Measurements from ENCODE around the gene FUT6.
"Not testable (repeated sequence)": the region's sequence is repeated elsewhere in the genome, so short reads cannot be mapped to it uniquely, and the experiment has no call there.

The FUT6 gene

GRCh38 chr19:5851302-5851701, 11.8 kb upstream of the FUT6 start, which contains the start of gene FUT3:
FUT3 (minus strand) TSS chr19:5851449.
- no peaks in the 10 kb centered on the region for H3F3A ChIP-seq (ENCODE audit: low read depth)
- H3K9me3 ChIP-seq (ENCODE audit: insufficient read depth, low read depth, low read length) = no peaks in the 10 kb centered on the region
- H3K9ac ChIP-seq (ENCODE audit: low read depth, low read length, poor library complexity, severe bottlenecking) = no peak within 1 kb of the TSS
- no peaks in the 10 kb centered on the region for H3K79me2 ChIP-seq (ENCODE audit: insufficient read depth, low read length)
- H2AFZ ChIP-seq (ENCODE audit: low read length) = no peak within 1 kb of the TSS
- no peaks in the 10 kb centered on the region for H4K20me1 ChIP-seq (ENCODE audit: insufficient read depth, low read length, poor library complexity, severe bottlenecking)
- no peak within 1 kb of the TSS for H3K4me2 ChIP-seq (ENCODE audit: low read depth, low read length, poor library complexity, severe bottlenecking)
- no peak within 1 kb of the TSS for H3K4me3 ChIP-seq (ENCODE audit: low read length, poor library complexity, severe bottlenecking)
- TF ChIP-seq CTCF (conservative IDR thresholded peaks at IDR 0.05; ENCODE audit: low read length) = no peak
- no peak for TF ChIP-seq EZH2phosphoT487 (IDR thresholded peaks at IDR 0.05; ENCODE audit: borderline replicate concordance)
- H3K27me3 ChIP-seq (ENCODE audit: insufficient read depth, low read length, poor library complexity, severe bottlenecking) = no peaks in the 10 kb centered on the region
- no peaks in the 10 kb centered on the region for H3K36me3 ChIP-seq (ENCODE audit: insufficient read depth, low read length)
- no peaks in the 10 kb centered on the region for H3K4me1 ChIP-seq (ENCODE audit: insufficient read depth, low read length, poor library complexity, severe bottlenecking)
- no peaks in the 10 kb centered on the region for H3K9me2 ChIP-seq (replicated peaks; ENCODE audit: low read depth, low read length)

GRCh38 chr19:5850743-5851293, 11.3 kb upstream of the FUT6 start:
- Histone ChIP-seq H4K20me1 (ENCODE audit: insufficient read depth, low read length, poor library complexity, severe bottlenecking) (no peaks in the 10 kb centered on the region), H2AFZ (ENCODE audit: low read length) (no peak overlapping the region), H3K9ac (ENCODE audit: low read depth, low read length, poor library complexity, severe bottlenecking) (no peak overlapping the region), H3K4me2 (ENCODE audit: low read depth, low read length, poor library complexity, severe bottlenecking) (no peak overlapping the region), H3K4me1 (ENCODE audit: insufficient read depth, low read length, poor library complexity, severe bottlenecking) (no peaks in the 10 kb centered on the region), H3K79me2 (ENCODE audit: insufficient read depth, low read length) (no peaks in the 10 kb centered on the region), H3K27me3 (ENCODE audit: insufficient read depth, low read length, poor library complexity, severe bottlenecking) (no peaks in the 10 kb centered on the region), H3K9me3 (ENCODE audit: insufficient read depth, low read depth, low read length) (no peaks in the 10 kb centered on the region), H3K4me3 (ENCODE audit: low read length, poor library complexity, severe bottlenecking) (no peak overlapping the region), H3F3A (ENCODE audit: low read depth) (no peaks in the 10 kb centered on the region), H3K9me2 (replicated peaks; ENCODE audit: low read depth, low read length) (no peaks in the 10 kb centered on the region), H3K36me3 (ENCODE audit: insufficient read depth, low read length) (no peaks in the 10 kb centered on the region)
- TF ChIP-seq CTCF (conservative IDR thresholded peaks at IDR 0.05; ENCODE audit: low read length) (no peak), EZH2phosphoT487 (IDR thresholded peaks at IDR 0.05; ENCODE audit: borderline replicate concordance) (no peak)

GRCh38 chr19:5850189-5850588, 10.7 kb upstream of the FUT6 start:
- Histone ChIP-seq H3K9ac (ENCODE audit: low read depth, low read length, poor library complexity, severe bottlenecking) (no peak overlapping the region), H4K20me1 (ENCODE audit: insufficient read depth, low read length, poor library complexity, severe bottlenecking) (no peaks in the 10 kb centered on the region), H3K36me3 (ENCODE audit: insufficient read depth, low read length) (no peaks in the 10 kb centered on the region), H3F3A (ENCODE audit: low read depth) (no peaks in the 10 kb centered on the region), H3K4me2 (ENCODE audit: low read depth, low read length, poor library complexity, severe bottlenecking) (no peak overlapping the region), H3K4me1 (ENCODE audit: insufficient read depth, low read length, poor library complexity, severe bottlenecking) (no peaks in the 10 kb centered on the region), H3K27me3 (ENCODE audit: insufficient read depth, low read length, poor library complexity, severe bottlenecking) (no peaks in the 10 kb centered on the region), H3K9me3 (ENCODE audit: insufficient read depth, low read depth, low read length) (no peaks in the 10 kb centered on the region), H2AFZ (ENCODE audit: low read length) (no peak overlapping the region), H3K79me2 (ENCODE audit: insufficient read depth, low read length) (no peaks in the 10 kb centered on the region), H3K9me2 (replicated peaks; ENCODE audit: low read depth, low read length) (no peaks in the 10 kb centered on the region), H3K4me3 (ENCODE audit: low read length, poor library complexity, severe bottlenecking) (no peak overlapping the region)
- TF ChIP-seq EZH2phosphoT487 (IDR thresholded peaks at IDR 0.05; ENCODE audit: borderline replicate concordance) (no peak), CTCF (conservative IDR thresholded peaks at IDR 0.05; ENCODE audit: low read length) (no peak)

GRCh38 chr19:5848621-5849020, 9.1 kb upstream of the FUT6 start:
- H3K9me2 ChIP-seq (replicated peaks; ENCODE audit: low read depth, low read length); H4K20me1 ChIP-seq (ENCODE audit: insufficient read depth, low read length, poor library complexity, severe bottlenecking); H3K36me3 ChIP-seq (ENCODE audit: insufficient read depth, low read length); H3K4me2 ChIP-seq (ENCODE audit: low read depth, low read length, poor library complexity, severe bottlenecking); H3K9ac ChIP-seq (ENCODE audit: low read depth, low read length, poor library complexity, severe bottlenecking); H3K79me2 ChIP-seq (ENCODE audit: insufficient read depth, low read length); H3K4me3 ChIP-seq (ENCODE audit: low read length, poor library complexity, severe bottlenecking); H2AFZ ChIP-seq (ENCODE audit: low read length); H3K27me3 ChIP-seq (ENCODE audit: insufficient read depth, low read length, poor library complexity, severe bottlenecking); H3F3A ChIP-seq (ENCODE audit: low read depth); H3K4me1 ChIP-seq (ENCODE audit: insufficient read depth, low read length, poor library complexity, severe bottlenecking); H3K9me3 ChIP-seq (ENCODE audit: insufficient read depth, low read depth, low read length): not testable (repeated sequence)

- not testable (repeated sequence) for H3K27me3 ChIP-seq (ENCODE audit: insufficient read depth, low read length, poor library complexity, severe bottlenecking); H3F3A ChIP-seq (ENCODE audit: low read depth); H4K20me1 ChIP-seq (ENCODE audit: insufficient read depth, low read length, poor library complexity, severe bottlenecking); H3K9ac ChIP-seq (ENCODE audit: low read depth, low read length, poor library complexity, severe bottlenecking); H3K9me2 ChIP-seq (replicated peaks; ENCODE audit: low read depth, low read length); H3K36me3 ChIP-seq (ENCODE audit: insufficient read depth, low read length); H2AFZ ChIP-seq (ENCODE audit: low read length); H3K4me1 ChIP-seq (ENCODE audit: insufficient read depth, low read length, poor library complexity, severe bottlenecking); H3K4me2 ChIP-seq (ENCODE audit: low read depth, low read length, poor library complexity, severe bottlenecking); H3K4me3 ChIP-seq (ENCODE audit: low read length, poor library complexity, severe bottlenecking); H3K79me2 ChIP-seq (ENCODE audit: insufficient read depth, low read length); H3K9me3 ChIP-seq (ENCODE audit: insufficient read depth, low read depth, low read length)
Observed at GRCh38 chr19:5847846-5848245, 8.3 kb upstream of the FUT6 start.

All from Loucy (cell line).